K562 (cell line): ENCODE measurements around the gene GPRC5B. TPM values are rescaled to one million over a fixed set of nuclear protein-coding genes. Genes with fewer than 3 reads are reported as not detected.

Source experiments
- ATAC-seq: fragments of 200-7000 bp; cut with Tn5 transposase; 3 replicates; pipeline ENCODE4 v1.9.1; 2020; ENCODE audit warnings: moderate library complexity
- BruUV-seq: library from RNA; stranded (reverse); fragments of 400-500 nt; replicated peaks from 2 replicates; lab custom pipeline; 2021; lab: Mats Ljungman, UMichigan
- CTCF ChIA-PET: fragments of 300-600 bp; formaldehyde crosslinking; extraction: SDS; loops from one replicate; lab custom pipeline; 2021; ENCODE audit warnings: low intra/inter-chr PET ratio; lab: Yijun Ruan, JAX
- POLR2A ChIA-PET: fragments of 300-600, 350-650 bp; sonication (Branson Sonifier 250); formaldehyde crosslinking; extraction: SDS; loops from one replicate; lab custom pipeline; 2021; ENCODE audit warnings: antibody characterized with exemption, inconsistent platforms; lab: Yijun Ruan, JAX
- DNase-seq, 4 experiments: peaks; one replicate each; pipeline versions ENCODE4 v3.0.0 to v3.0.0-alpha.2; 2011 to 2018; ENCODE audit warnings: low spot score in 3 of 4, mixed read lengths in 3 of 4; ENCODE audit errors: extremely low read depth in 1 of 4
- FAIRE-seq: peaks from 2 replicates; lab custom pipeline; 2011; peaks lifted over from hg19 to GRCh38; lab: Jason Lieb, UNC
- H2AFZ ChIP-seq: 2 replicates; pipeline ENCODE4 v1.6.0; 2011; ENCODE audit warnings: low read depth, low read length, control low read depth, inconsistent platforms
- H3K27ac ChIP-seq: fragments of 200-600 bp; 3 replicates; pipeline ENCODE4 v1.8.0; 2011; ENCODE audit warnings: low read depth, mild to moderate bottlenecking, control low read depth, inconsistent platforms, low read length, moderate library complexity, mixed read lengths; ENCODE audit errors: extremely low read depth
- H3K27me3 ChIP-seq, 2 experiments: fragments of 300-600 bp in 1 of 2; 2 replicates in 1 of 2; 3 replicates in 1 of 2; pipeline versions ENCODE4 v1.6.0 to v1.8.0; 2011; ENCODE audit warnings: inconsistent platforms in 2 of 2, low read length in 2 of 2, mild to moderate bottlenecking in 1 of 2, mixed read lengths in 1 of 2, moderate library complexity in 1 of 2; ENCODE audit not compliant: control insufficient read depth in 2 of 2, insufficient read depth in 2 of 2
- H3K36me3 ChIP-seq: fragments of 300-600 bp; 3 replicates; pipeline ENCODE4 v1.8.0; 2011; ENCODE audit warnings: mild to moderate bottlenecking, low read length, inconsistent platforms; ENCODE audit not compliant: control insufficient read depth, insufficient read depth
- H3K4me1 ChIP-seq, 2 experiments: fragments of 200-600 bp in 1 of 2; replicated peaks in 1 of 2; 2 replicates in 1 of 2; 3 replicates in 1 of 2; pipeline versions ENCODE4 v1.5.1 to v1.8.0; 2011; ENCODE audit warnings: inconsistent platforms in 2 of 2, low read length in 2 of 2, mild to moderate bottlenecking in 1 of 2, mixed read lengths in 1 of 2, moderate library complexity in 1 of 2; ENCODE audit not compliant: control insufficient read depth in 2 of 2, insufficient read depth in 2 of 2
- H3K4me2 ChIP-seq: 2 replicates; pipeline ENCODE4 v1.6.1; 2011; ENCODE audit warnings: low read length, control low read depth, inconsistent platforms, mixed read lengths; ENCODE audit not compliant: insufficient read depth
- H3K4me3 ChIP-seq: fragments of 200-600 bp; sonication (generic), shearing (Covaris generic); 2 replicates; pipeline ENCODE4 v1.5.1; 2016; ENCODE audit warnings: control low read depth, inconsistent platforms
- H3K79me2 ChIP-seq: fragments of 200-600 bp; 3 replicates; pipeline ENCODE4 v1.8.0; 2011; ENCODE audit warnings: low read length, inconsistent platforms; ENCODE audit not compliant: control insufficient read depth, insufficient read depth
- H3K9ac ChIP-seq, 2 experiments: 2 replicates each; pipeline versions ENCODE4 v1.6.0 to v1.6.1; 2011; ENCODE audit warnings: low read depth in 2 of 2, low read length in 2 of 2, control low read depth in 1 of 2, inconsistent platforms in 1 of 2, mild to moderate bottlenecking in 1 of 2, mixed read lengths in 1 of 2; ENCODE audit not compliant: insufficient read depth in 1 of 2
- H3K9me1 ChIP-seq: one replicate; pipeline ENCODE4 v1.6.0; 2011; ENCODE audit warnings: inconsistent platforms, mild to moderate bottlenecking, low read length, moderate library complexity; ENCODE audit not compliant: control insufficient read depth, insufficient read depth
- H3K9me3 ChIP-seq: replicated peaks from 2 replicates; pipeline ENCODE4 v1.5.1; 2011; ENCODE audit warnings: low read depth, low read length, inconsistent platforms; ENCODE audit not compliant: control insufficient read depth, insufficient read depth
- H4K20me1 ChIP-seq: replicated peaks from 2 replicates; pipeline ENCODE4 v1.6.1; 2011; ENCODE audit warnings: low read length, inconsistent platforms, mixed read lengths; ENCODE audit not compliant: control insufficient read depth, insufficient read depth
- RBFOX2 ChIP-seq: fragments of 200-400 bp; formaldehyde crosslinking; IDR thresholded peaks from 2 replicates; pipeline ENCODE4 v1.6.1; 2017; ENCODE audit warnings: low read depth, mild to moderate bottlenecking, low read length, moderate library complexity
- RCOR1 ChIP-seq, 2 experiments: IDR thresholded peaks; 2 replicates each; pipeline ENCODE4 v1.6.1; 2012; ENCODE audit warnings: low read depth in 2 of 2, low read length in 2 of 2, borderline replicate concordance in 1 of 2, improper control_type of control experiment in 1 of 2
- TEAD1 ChIP-seq, 2 experiments: fragments of 450-650 bp in 1 of 2; sonication (generic) in 1 of 2; formaldehyde crosslinking; IDR thresholded peaks; 2 replicates each; pipeline versions ENCODE4 v1.4.0 to v1.8.0; 2020 to 2022; ENCODE audit warnings: mild to moderate bottlenecking in 2 of 2, missing genetic modification reagents in 1 of 2
- WHSC1 ChIP-seq: IDR thresholded peaks from one replicate; pipeline ENCODE4 v1.6.1; 2012; ENCODE audit warnings: low read length, control low read depth, inconsistent platforms
- ZFP36 ChIP-seq: fragments of 150-350 bp; IDR thresholded peaks from 2 replicates; pipeline ENCODE4 v1.6.1; 2018; ENCODE audit warnings: low read length, low read depth; ENCODE audit not compliant: partially characterized antibody
- WGBS: fragments of 100-300 bp; shearing (Covaris generic); methylation state at CpG from one replicate; pipeline ENCODE4 v1.1.6; 2016; ENCODE audit warnings: low coverage, mixed read lengths; ENCODE audit not compliant: insufficient coverage; ENCODE audit errors: missing lambda C conversion rate; 5-methylcytosine and 5-hydroxymethylcytosine counted together
- in situ Hi-C: fragments of 300-500 bp; cut with MboI; formaldehyde crosslinking; loops from 4 replicates; pipeline ENCODE4 v1.15.0; 2018; ENCODE audit warnings: inconsistent platforms, mixed read lengths
- intact Hi-C: fragments of 100-400 bp; cut with micrococcal nuclease; formaldehyde crosslinking; loops from 2 replicates; pipeline ENCODE4 v1.14.2; 2022
- polyA plus RNA-seq, 8 experiments: library from polyadenylated mRNA; depleted of rRNA in 4 of 8; stranded (reverse) in 5 of 8; unstranded in 3 of 8; fragments of >200 nt; fragmentation: Nextera tagmentation in 2 of 8; fragmentation: Illumina TruSeq in 1 of 8; extraction: Ambion mirVana in 2 of 8; extraction: Trizol in 1 of 8; gene quantifications; 2 replicates each; pipeline versions ENCODE4 v1.2.1 to v1.2.3, GENCODE V29; 2011 to 2014; ENCODE audit warnings: inconsistent platforms in 1 of 8, missing spikeins in 1 of 8
- total RNA-seq, 7 experiments: library from RNA; depleted of rRNA in 6 of 7; stranded (reverse); fragments of >200 nt in 6 of 7; fragmentation: Illumina TruSeq in 2 of 7; extraction: Trizol in 2 of 7; gene quantifications; 2 replicates each; pipeline versions ENCODE4 v1.2.1 to v1.2.3, GENCODE V29; 2011 to 2021; ENCODE audit warnings: low replicate concordance in 1 of 7

The GPRC5B gene
- total and polyA plus RNA-seq, 9 of the 15 experiments (the other 6 are each of a cell fraction or from before 2014, with no cell fraction given), result 0.65 to 5.5 (median 1.3) TPM

- no peaks in the 10 kb centered on the region for H3K79me2 ChIP-seq
- CTCF ChIA-PET, result no interaction called here
- no peaks in the 10 kb centered on the region for H3K4me1 ChIP-seq
- H3K9me3 ChIP-seq, result no peaks in the 10 kb centered on the region
- H3K9ac ChIP-seq, result no peak overlapping the region
- FAIRE-seq (no peak), ATAC-seq (no peak), DNase-seq (no peak)
- H3K27ac ChIP-seq, result no peak overlapping the region
- intact Hi-C loops (no loop called here), in situ Hi-C loops (no loop called here)
- no peaks in the 10 kb centered on the region for H3K9me1 ChIP-seq
- WGBS, result 10% methylated on average over 7 of the region's 7 CpGs
- BruUV-seq, result no TSS peak
- H3K27me3 ChIP-seq, result peaks cover 2 to 6% of the 10 kb centered on the region in 2 experiments; a peak in 1 of 5 replicates
- no peak overlapping the region for H2AFZ ChIP-seq
- no peak overlapping the region for H3K4me2 ChIP-seq
- no peaks in the 10 kb centered on the region for H3K36me3 ChIP-seq
- TF ChIP-seq RBFOX2 (no peak), TEAD1 (CRISPR knock-in tag; IDR thresholded peaks at IDR 0.05) (no peak), ZFP36 (no peak), WHSC1 (no peak), RCOR1 (IDR thresholded peaks at IDR 0.05; ENCODE audit: borderline replicate concordance in 1 of 2, low read depth in 2 of 2, low read length in 2 of 2) (no peak)
- no peaks in the 10 kb centered on the region for H4K20me1 ChIP-seq
- POLR2A ChIA-PET, result interaction anchor here (0.6 kb wide), 1 partner anchor 9 kb away, joined by 3 read pairs; no protein-coding TSS in a partner anchor
- no peak overlapping the region for H3K4me3 ChIP-seq
Measured at GRCh38 chr16:19853742-19854542, 30.7 kb downstream of the GPRC5B start.
